Measurements from ENCODE around the gene TBX15.
"Not testable (repeated sequence)": the region's sequence is repeated elsewhere in the genome, so short reads cannot be mapped to it uniquely, and the experiment has no call there.

Gene TBX15

GRCh38 chr1:118923319-118923718, 64.8 kb downstream of the TBX15 start:
- no peak for DNase-seq

GRCh38 chr1:118921994-118922393, 66.1 kb downstream of the TBX15 start:
- no peak for DNase-seq

GRCh38 chr1:118920124-118920717, 67.9 kb downstream of the TBX15 start:
- no peak for DNase-seq

DNA sequence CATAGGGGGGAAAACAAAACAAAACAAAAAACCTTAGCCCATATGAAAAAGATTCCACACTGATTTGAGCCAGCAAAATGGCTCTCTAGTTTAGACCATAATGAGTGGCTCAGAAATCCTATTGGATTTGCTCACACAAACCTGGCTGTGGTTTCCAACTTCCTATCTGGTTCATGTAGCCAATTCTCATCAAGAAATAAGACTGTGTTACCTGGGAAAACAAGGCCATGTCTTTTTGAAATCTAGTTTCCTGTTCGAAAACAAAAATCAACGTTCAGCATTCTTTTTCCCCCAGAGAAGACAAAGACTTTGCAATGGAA, 69.2 kb downstream of the TBX15 start:
- no peak for DNase-seq

GRCh38 chr1:118918230-118918939, 69.8 kb downstream of the TBX15 start:
- no peak for DNase-seq

- DNase-seq = not testable (repeated sequence)
These were observed 71.8 kb downstream of the TBX15 start for GRCh38 chr1:118916346-118916745.

DNA sequence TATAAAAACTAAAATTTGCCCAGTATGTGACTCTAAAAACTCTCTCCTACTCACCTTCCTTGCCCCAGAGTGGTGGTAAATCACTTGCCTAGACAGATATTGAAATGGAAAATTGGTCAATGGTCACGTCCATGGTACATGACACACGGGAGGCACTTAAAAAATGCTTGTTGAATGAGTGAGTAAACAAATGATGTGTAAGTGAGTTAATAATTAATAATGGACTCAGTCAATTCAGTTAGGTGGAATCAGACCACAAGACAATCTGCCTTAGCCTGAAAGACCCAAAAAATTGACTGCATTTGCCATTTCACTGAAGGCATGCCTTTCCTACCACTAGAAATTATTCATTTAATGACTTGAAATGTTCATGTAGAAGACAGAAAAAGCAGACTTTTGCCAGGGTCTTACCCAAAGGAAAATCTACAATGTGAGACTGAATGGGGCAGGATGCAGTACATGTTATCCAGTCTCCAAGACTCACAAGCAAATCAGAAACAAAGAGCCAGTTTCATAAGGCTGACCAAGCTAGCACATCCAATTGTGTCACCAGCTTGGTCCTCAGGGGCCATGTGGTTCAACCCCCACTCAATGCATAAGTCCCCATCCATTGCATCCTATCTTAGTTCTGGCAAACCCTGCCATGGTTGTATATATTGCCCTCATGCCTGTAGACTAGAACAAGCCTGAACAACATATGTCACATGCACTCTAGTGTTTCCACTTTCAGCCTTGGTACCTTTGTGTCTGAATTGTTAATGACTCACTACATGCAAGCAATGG, 73.6 kb downstream of the TBX15 start:
- DNase-seq = no peak

- DNase-seq = no peak
These were observed 74.3 kb downstream of the TBX15 start for GRCh38 chr1:118913818-118914217.

- DNase-seq = no peak
These were observed 75.6 kb downstream of the TBX15 start for GRCh38 chr1:118912574-118912973.

DNA sequence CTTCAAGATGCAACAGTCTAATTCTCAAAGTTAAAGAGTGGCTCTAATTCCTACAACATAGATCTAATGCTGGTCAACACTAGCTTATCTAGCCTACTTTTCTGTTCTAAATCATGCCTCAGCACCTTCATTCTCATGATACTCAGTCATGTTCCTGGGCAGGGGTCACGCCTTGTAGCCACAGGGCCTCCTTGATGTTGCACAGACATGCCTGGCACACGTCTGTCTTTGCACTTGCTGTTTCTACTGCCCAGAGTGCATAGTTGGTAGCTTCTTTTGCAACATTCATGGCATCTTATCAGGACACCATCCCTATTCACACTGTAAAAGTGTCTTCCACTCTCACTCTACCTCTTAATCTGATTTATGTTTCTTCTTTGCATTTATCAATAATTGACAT, 76.6 kb downstream of the TBX15 start:
- DNase-seq = no peak

GRCh38 chr1:118907466-118907865, 80.7 kb downstream of the TBX15 start:
- DNase-seq = no peak

GRCh38 chr1:118905671-118906070, 82.5 kb downstream of the TBX15 start:
- DNase-seq = no peak

DNA sequence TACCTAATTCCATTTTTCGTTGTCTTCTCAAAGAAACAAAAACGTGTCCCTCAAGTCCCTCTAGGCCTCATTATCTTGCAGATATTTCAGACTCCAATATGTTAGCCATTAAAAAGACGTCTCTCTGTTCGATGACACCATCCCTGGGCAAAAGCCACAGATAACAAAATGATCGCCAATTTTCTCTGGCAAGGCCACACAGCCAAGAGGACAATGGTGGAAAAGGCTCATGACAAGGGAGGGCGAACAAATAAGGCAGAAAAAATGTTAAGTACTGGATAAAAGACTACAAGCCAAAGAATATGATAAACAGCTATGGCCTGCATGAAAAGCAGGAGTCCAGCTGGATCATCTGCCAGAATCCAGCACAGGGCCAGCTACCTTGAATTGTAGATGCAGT, 82.9 kb downstream of the TBX15 start:
- DNase-seq = no peak

GRCh38 chr1:118902711-118903191, 85.4 kb downstream of the TBX15 start:
- no peak for DNase-seq

DNA sequence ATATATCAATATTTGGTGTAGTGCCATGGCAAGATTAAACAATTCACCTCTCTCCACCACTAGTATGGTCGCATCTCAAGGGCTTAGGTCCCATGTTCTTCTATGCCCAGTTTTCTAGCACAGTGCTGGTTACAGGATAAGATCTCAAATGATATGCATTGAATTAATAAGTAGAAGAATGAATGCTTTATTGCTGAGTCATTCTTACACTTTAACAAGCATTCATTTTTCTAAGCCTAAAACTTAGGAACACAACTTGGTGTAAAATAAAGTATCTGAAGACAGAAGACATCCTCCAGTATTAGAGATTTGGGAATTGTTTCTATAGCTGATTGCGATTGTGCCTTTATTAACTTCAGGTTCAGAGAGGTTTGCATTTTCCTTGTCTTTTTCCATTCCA, 85.8 kb downstream of the TBX15 start:
- DNase-seq = no peak

- no peak for DNase-seq
These were observed 87.3 kb downstream of the TBX15 start for GRCh38 chr1:118900643-118901440.

- DNase-seq = no peak
These were observed 88.8 kb downstream of the TBX15 start for GRCh38 chr1:118899340-118899739.

DNA sequence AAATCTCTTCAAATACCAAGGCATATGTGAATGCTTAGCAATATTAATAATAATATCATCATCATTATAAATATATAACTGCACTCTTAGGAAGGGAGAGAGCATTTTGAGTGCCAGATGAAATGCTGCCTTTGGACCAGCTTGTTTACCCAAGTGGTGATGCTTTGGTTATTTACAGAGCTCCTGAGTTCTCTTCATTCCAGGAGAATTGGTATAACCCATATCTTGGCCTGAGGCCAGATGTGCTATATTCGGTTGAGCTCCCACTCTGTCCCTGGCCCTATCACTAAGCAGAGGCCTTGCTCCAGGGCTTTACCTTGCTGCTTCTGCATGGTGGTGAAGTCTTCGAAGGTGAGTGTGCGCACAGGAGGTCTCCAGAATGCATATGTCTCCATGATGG, 89.4 kb downstream of the TBX15 start:
- DNase-seq = no peak

- no peak for DNase-seq
These were observed 91.7 kb downstream of the TBX15 start for GRCh38 chr1:118896416-118896815.

- DNase-seq = no peak
These were observed 93.3 kb downstream of the TBX15 start for GRCh38 chr1:118894836-118895235.

GRCh38 chr1:118890851-118891384, 97.2 kb downstream of the TBX15 start:
- DNase-seq = no peak

DNA sequence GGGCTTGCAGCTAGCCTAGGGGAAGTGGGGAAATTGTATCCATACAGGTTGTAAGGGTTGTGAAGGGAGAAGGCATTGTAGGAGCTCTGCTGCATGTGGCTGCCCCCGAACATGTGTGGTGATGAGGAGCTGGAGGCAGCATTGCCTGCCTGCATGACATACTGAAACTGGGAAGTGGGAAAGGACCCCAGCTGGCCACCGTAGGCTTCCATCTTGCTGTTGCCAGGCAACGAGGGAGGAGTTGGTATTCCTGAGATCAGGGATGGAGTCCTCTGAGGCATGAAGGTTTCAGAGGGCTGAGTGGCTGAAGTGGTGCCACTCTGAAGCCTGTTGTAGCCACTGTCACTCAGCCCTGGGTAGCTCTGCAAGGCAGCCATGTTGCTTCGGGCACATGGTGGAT, 103.2 kb downstream of the TBX15 start:
- no peak for DNase-seq

- DNase-seq = no peak
These were observed 106.4 kb downstream of the TBX15 start for GRCh38 chr1:118881751-118882150.
